ENCODE data around the gene ARHGAP44.

DNA sequence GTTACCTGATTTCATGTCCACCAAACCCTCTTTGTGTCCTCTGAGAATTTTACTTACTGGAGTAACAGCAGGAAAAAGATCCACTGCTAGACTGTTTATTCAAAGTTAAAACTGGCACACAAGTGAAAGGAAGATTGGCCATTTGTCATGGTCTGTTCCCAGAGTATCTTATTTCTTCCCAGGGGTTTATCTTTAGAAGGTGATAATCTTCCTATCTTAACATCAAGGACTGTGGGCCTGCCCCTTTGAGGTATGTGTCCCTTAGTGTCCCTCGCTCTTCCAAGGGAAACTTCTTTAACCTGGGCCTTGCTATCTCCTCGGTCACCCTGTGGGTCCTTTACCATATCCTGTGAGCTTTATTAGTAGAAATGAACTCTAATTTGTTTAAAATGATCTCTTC, 49.7 kb downstream of the ARHGAP44 start:
- TF ChIP-seq EZH2 (IDR thresholded peaks at IDR 0.05; ENCODE audit: borderline replicate concordance, insufficient read depth, low read depth, low read length, poor library complexity, severe bottlenecking) = no peak
- TF ChIP-seq, protein P1, sequence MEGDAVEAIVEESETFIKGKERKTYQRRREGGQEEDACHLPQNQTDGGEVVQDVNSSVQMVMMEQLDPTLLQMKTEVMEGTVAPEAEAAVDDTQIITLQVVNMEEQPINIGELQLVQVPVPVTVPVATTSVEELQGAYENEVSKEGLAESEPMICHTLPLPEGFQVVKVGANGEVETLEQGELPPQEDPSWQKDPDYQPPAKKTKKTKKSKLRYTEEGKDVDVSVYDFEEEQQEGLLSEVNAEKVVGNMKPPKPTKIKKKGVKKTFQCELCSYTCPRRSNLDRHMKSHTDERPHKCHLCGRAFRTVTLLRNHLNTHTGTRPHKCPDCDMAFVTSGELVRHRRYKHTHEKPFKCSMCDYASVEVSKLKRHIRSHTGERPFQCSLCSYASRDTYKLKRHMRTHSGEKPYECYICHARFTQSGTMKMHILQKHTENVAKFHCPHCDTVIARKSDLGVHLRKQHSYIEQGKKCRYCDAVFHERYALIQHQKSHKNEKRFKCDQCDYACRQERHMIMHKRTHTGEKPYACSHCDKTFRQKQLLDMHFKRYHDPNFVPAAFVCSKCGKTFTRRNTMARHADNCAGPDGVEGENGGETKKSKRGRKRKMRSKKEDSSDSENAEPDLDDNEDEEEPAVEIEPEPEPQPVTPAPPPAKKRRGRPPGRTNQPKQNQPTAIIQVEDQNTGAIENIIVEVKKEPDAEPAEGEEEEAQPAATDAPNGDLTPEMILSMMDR (IDR thresholded peaks at IDR 0.05) = no peak

Measured in B cell (primary cell).